Mesenchymal stem cell (in vitro differentiated cells and primary cell): ENCODE data around the gene PLXND1.
A peak's percentile ranks its signal among the peaks of the same experiment; 100 is the strongest.

Experiments
- DNase-seq: peaks from one replicate; pipeline ENCODE4 v3.0.0-alpha.2; 2013
- H2AFZ ChIP-seq: one replicate; pipeline ENCODE4 v1.6.1; 2013; ENCODE audit warnings: low read depth, mild to moderate bottlenecking, control low read depth, inconsistent platforms, low read length, moderate library complexity
- H2AK5ac ChIP-seq: 2 replicates; pipeline ENCODE4 v1.6.1; 2013; ENCODE audit warnings: low read length, moderate library complexity, mild to moderate bottlenecking, inconsistent platforms; ENCODE audit not compliant: severe bottlenecking
- H2BK120ac ChIP-seq: one replicate; pipeline ENCODE4 v1.6.1; 2013; ENCODE audit warnings: low read depth, mild to moderate bottlenecking, inconsistent platforms, low read length, moderate library complexity
- H2BK12ac ChIP-seq, 2 experiments: one replicate each; pipeline ENCODE4 v1.6.1; 2013; ENCODE audit warnings: inconsistent platforms in 2 of 2, low read length in 2 of 2, mild to moderate bottlenecking in 2 of 2, moderate library complexity in 2 of 2, control low read depth in 1 of 2
- H2BK15ac ChIP-seq: one replicate; pipeline ENCODE4 v1.6.1; 2013; ENCODE audit warnings: mild to moderate bottlenecking, low read depth, inconsistent platforms; ENCODE audit not compliant: poor library complexity, severe bottlenecking
- H2BK5ac ChIP-seq: 2 replicates; pipeline ENCODE4 v1.6.1; 2013; ENCODE audit warnings: low read depth, mild to moderate bottlenecking, low read length, control low read depth, inconsistent platforms; ENCODE audit not compliant: poor library complexity, severe bottlenecking
- H3K14ac ChIP-seq, 2 experiments: one replicate each; pipeline ENCODE4 v1.6.1; 2013; ENCODE audit warnings: inconsistent platforms in 2 of 2, low read length in 2 of 2, control low read depth in 1 of 2, mild to moderate bottlenecking in 1 of 2, moderate library complexity in 1 of 2
- H3K18ac ChIP-seq, 2 experiments: one replicate each; pipeline ENCODE4 v1.6.1; 2013; ENCODE audit warnings: inconsistent platforms in 2 of 2, low read length in 2 of 2, control low read depth in 1 of 2, low read depth in 1 of 2, mild to moderate bottlenecking in 1 of 2
- H3K23ac ChIP-seq, 2 experiments: one replicate each; pipeline ENCODE4 v1.6.1; 2013; ENCODE audit warnings: inconsistent platforms in 2 of 2, low read length in 2 of 2, mild to moderate bottlenecking in 2 of 2, moderate library complexity in 2 of 2, control low read depth in 1 of 2
- H3K27ac ChIP-seq: 2 replicates; pipeline ENCODE4 v1.5.1; 2013; ENCODE audit warnings: mild to moderate bottlenecking, moderate library complexity, low read length, control low read depth, inconsistent platforms; ENCODE audit not compliant: poor library complexity, severe bottlenecking
- H3K27me3 ChIP-seq, 2 experiments: 2 replicates each; pipeline versions ENCODE4 v1.6.1 to v1.7.0; 2013; ENCODE audit warnings: low read length in 2 of 2, mild to moderate bottlenecking in 2 of 2, moderate library complexity in 2 of 2, control low read depth in 1 of 2, inconsistent platforms in 1 of 2; ENCODE audit not compliant: control insufficient read depth in 1 of 2, insufficient read depth in 1 of 2
- H3K36me3 ChIP-seq, 2 experiments: 2 replicates each; pipeline versions ENCODE4 v1.6.1 to v1.7.0; 2013; ENCODE audit warnings: low read length in 2 of 2, control low read depth in 1 of 2, inconsistent platforms in 1 of 2, low read depth in 1 of 2, mild to moderate bottlenecking in 1 of 2; ENCODE audit not compliant: insufficient read depth in 2 of 2, control insufficient read depth in 1 of 2
- H3K4ac ChIP-seq, 2 experiments: one replicate each; pipeline ENCODE4 v1.6.1; 2013; ENCODE audit warnings: inconsistent platforms in 2 of 2, low read length in 2 of 2, mild to moderate bottlenecking in 2 of 2, moderate library complexity in 2 of 2, control low read depth in 1 of 2, low read depth in 1 of 2
- H3K4me1 ChIP-seq: 2 replicates; pipeline ENCODE4 v1.6.1; 2013; ENCODE audit warnings: low read depth, low read length, control low read depth; ENCODE audit not compliant: control insufficient read depth, insufficient read depth
- H3K4me2 ChIP-seq: 2 replicates; pipeline ENCODE4 v1.6.1; 2013; ENCODE audit warnings: low read length, mild to moderate bottlenecking, inconsistent platforms; ENCODE audit not compliant: poor library complexity, severe bottlenecking
- H3K4me3 ChIP-seq, 2 experiments: 2 replicates each; pipeline versions ENCODE4 v1.5.1 to v1.7.0; 2013; ENCODE audit warnings: low read length in 2 of 2, mild to moderate bottlenecking in 2 of 2, control low read depth in 1 of 2, low read depth in 1 of 2; ENCODE audit not compliant: insufficient read depth in 1 of 2
- H3K79me1 ChIP-seq: replicated peaks from 2 replicates; pipeline ENCODE4 v1.6.1; 2013; ENCODE audit warnings: mild to moderate bottlenecking, control low read depth, low read length, inconsistent platforms; ENCODE audit not compliant: poor library complexity, severe bottlenecking
- H3K9ac ChIP-seq: 2 replicates; pipeline ENCODE4 v1.7.0; 2013; ENCODE audit warnings: mild to moderate bottlenecking, low read length, moderate library complexity
- H3K9me3 ChIP-seq: 2 replicates; pipeline ENCODE4 v1.7.0; 2013; ENCODE audit warnings: mild to moderate bottlenecking, low read length; ENCODE audit not compliant: control insufficient read depth
- H4K8ac ChIP-seq: one replicate; pipeline ENCODE4 v1.6.1; 2013; ENCODE audit warnings: inconsistent platforms, mild to moderate bottlenecking, low read length, moderate library complexity
- H4K91ac ChIP-seq: one replicate; pipeline ENCODE4 v1.6.1; 2013; ENCODE audit warnings: mild to moderate bottlenecking, low read length, inconsistent platforms
- WGBS: methylation state at CpG from one replicate; pipeline ENCODE4 v1.1.7; 2013; ENCODE audit warnings: mixed read lengths; 5-methylcytosine and 5-hydroxymethylcytosine counted together

Gene PLXND1

GRCh38 chr3:129531699-129532098, 74.8 kb downstream of the PLXND1 start:
- DNase-seq = no peak
- peak overlapping the region; percentile 3 for H4K91ac ChIP-seq
- no peaks in the 10 kb centered on the region for H3K9me3 ChIP-seq
- H3K18ac ChIP-seq = no peak overlapping the region
- H2BK5ac ChIP-seq = no peak overlapping the region
- H3K27me3 ChIP-seq = no peaks in the 10 kb centered on the region
- H3K36me3 ChIP-seq = no peaks in the 10 kb centered on the region
- no peaks in the 10 kb centered on the region for H3K79me1 ChIP-seq
- H3K23ac ChIP-seq = no peak overlapping the region
- no peak overlapping the region for H3K14ac ChIP-seq
- no peak overlapping the region for H3K4ac ChIP-seq
- no peak overlapping the region for H3K9ac ChIP-seq
- H2BK120ac ChIP-seq = no peak overlapping the region
- no peak overlapping the region for H3K4me2 ChIP-seq
- H3K27ac ChIP-seq = no peak overlapping the region
- peak overlapping the region; percentile 30 for H2AK5ac ChIP-seq
- no peak overlapping the region for H2AFZ ChIP-seq
- no peak overlapping the region for H3K4me3 ChIP-seq
- H4K8ac ChIP-seq = no peak overlapping the region
- no peak overlapping the region for H2BK15ac ChIP-seq
- H2BK12ac ChIP-seq = no peak overlapping the region
- peaks cover 34% of the 10 kb centered on the region for H3K4me1 ChIP-seq
- WGBS = 95% methylated on average over 10 of the region's 11 CpGs

GRCh38 chr3:129530821-129531220, 75.7 kb downstream of the PLXND1 start:
- no peak overlapping the region for H3K9ac ChIP-seq
- H3K9me3 ChIP-seq = no peaks in the 10 kb centered on the region

GRCh38 chr3:129530251-129530791, 76.2 kb downstream of the PLXND1 start:
- H3K27ac ChIP-seq = peak overlapping the region; percentile 31
- no peaks in the 10 kb centered on the region for H3K27me3 ChIP-seq
- no peak overlapping the region for H3K23ac ChIP-seq
- H3K18ac ChIP-seq = peak overlapping the region in 1 of 2 experiments; percentile 76
- peaks cover 45% of the 10 kb centered on the region for H3K4me1 ChIP-seq
- 34% methylated on average over 6 of the region's 6 CpGs for WGBS
- no peaks in the 10 kb centered on the region for H3K36me3 ChIP-seq
- peak overlapping the region in 1 of 2 experiments; percentile 8 for H3K14ac ChIP-seq
- no peak overlapping the region for H2AFZ ChIP-seq
- H2BK12ac ChIP-seq = peak overlapping the region in 1 of 2 experiments; percentile 11
- no peak overlapping the region for H3K9ac ChIP-seq
- H3K79me1 ChIP-seq = no peaks in the 10 kb centered on the region
- peak; percentile 28 for DNase-seq
- no peak overlapping the region for H2BK5ac ChIP-seq
- H2BK120ac ChIP-seq = no peak overlapping the region
- no peak overlapping the region for H3K4me3 ChIP-seq
- no peak overlapping the region for H2AK5ac ChIP-seq
- H4K8ac ChIP-seq = peak overlapping the region; percentile 33
- no peaks in the 10 kb centered on the region for H3K9me3 ChIP-seq
- peak overlapping the region; percentile 25 for H4K91ac ChIP-seq
- peak overlapping the region in 1 of 2 experiments; percentile 5 for H3K4ac ChIP-seq
- no peak overlapping the region for H3K4me2 ChIP-seq
- no peak overlapping the region for H2BK15ac ChIP-seq

More at GRCh38 chr3:129530821-129531220, 75.7 kb downstream of the PLXND1 start:
- 89% methylated on average over 13 of the region's 13 CpGs for WGBS
- no peaks in the 10 kb centered on the region for H3K27me3 ChIP-seq
- H3K4ac ChIP-seq = peak overlapping the region in 1 of 2 experiments; percentile 5
- H4K91ac ChIP-seq = peak overlapping the region; percentile 15
- H3K18ac ChIP-seq = peak overlapping the region in 1 of 2 experiments; percentile 76
- no peaks in the 10 kb centered on the region for H3K79me1 ChIP-seq
- H3K4me2 ChIP-seq = no peak overlapping the region
- peak overlapping the region; percentile 33 for H4K8ac ChIP-seq
- no peak overlapping the region for H3K4me3 ChIP-seq
- peak overlapping the region in 1 of 2 experiments; percentile 8 for H3K14ac ChIP-seq
- H3K27ac ChIP-seq = no peak overlapping the region
- no peak overlapping the region for H2AFZ ChIP-seq
- no peak for DNase-seq
- peaks cover 42% of the 10 kb centered on the region for H3K4me1 ChIP-seq
- no peak overlapping the region for H2BK15ac ChIP-seq
- peak overlapping the region; percentile 92 for H2AK5ac ChIP-seq
- peak overlapping the region; percentile 36 for H2BK5ac ChIP-seq
- no peaks in the 10 kb centered on the region for H3K36me3 ChIP-seq
- no peak overlapping the region for H3K23ac ChIP-seq
- no peak overlapping the region for H2BK120ac ChIP-seq
- peak overlapping the region in 1 of 2 experiments; percentile 11 for H2BK12ac ChIP-seq

- DNase-seq = no peak
- Histone ChIP-seq H2AFZ (no peak overlapping the region), H3K4ac (peak overlapping the region; percentile 10 to 24), H3K79me1 (no peaks in the 10 kb centered on the region), H3K23ac (no peak overlapping the region), H3K36me3 (no peaks in the 10 kb centered on the region), H2BK12ac (peak overlapping the region; percentile 6 to 7), H3K9me3 (no peaks in the 10 kb centered on the region), H3K4me3 (no peak overlapping the region), H3K27ac (peak overlapping the region; percentile 31), H3K14ac (no peak overlapping the region), H2AK5ac (peak overlapping the region; percentile 53), H2BK15ac (peak overlapping the region; percentile 30), H4K91ac (peak overlapping the region; percentile 25), H2BK120ac (no peak overlapping the region), H2BK5ac (no peak overlapping the region), H3K4me1 (peaks cover 48% of the 10 kb centered on the region), H3K18ac (peak overlapping the region in 1 of 2 experiments; percentile 14), H3K4me2 (no peak overlapping the region), H3K9ac (no peak overlapping the region), H3K27me3 (no peaks in the 10 kb centered on the region), H4K8ac (peak overlapping the region; percentile 35)
- WGBS = 96% methylated on average over 11 of the region's 12 CpGs
Measured at GRCh38 chr3:129529436-129530210, 76.9 kb downstream of the PLXND1 start.
